Renal pelvis (tissue), 4 donors: Measurements from ENCODE around the gene STUB1. TPM values are rescaled to one million over a fixed set of nuclear protein-coding genes. Genes with fewer than 3 reads are reported as not detected.
"Not testable (repeated sequence)": the region's sequence is repeated elsewhere in the genome, so short reads cannot be mapped to it uniquely, and the experiment has no call there.

Source experiments
- DNase-seq: peaks from one replicate; pipeline ENCODE4 v3.0.0-alpha.2; 2013
- polyA plus RNA-seq, 3 donors: library from polyadenylated mRNA; unstranded; fragments of 120-200 nt; gene quantifications; one replicate each; pipeline ENCODE4 v1.2.1, GENCODE V29; 2013; ENCODE audit not compliant: insufficient read length in 3 of 3

Gene STUB1
- polyA plus RNA-seq, 3 donors = 109 to 133 (median 128) TPM

DNA sequence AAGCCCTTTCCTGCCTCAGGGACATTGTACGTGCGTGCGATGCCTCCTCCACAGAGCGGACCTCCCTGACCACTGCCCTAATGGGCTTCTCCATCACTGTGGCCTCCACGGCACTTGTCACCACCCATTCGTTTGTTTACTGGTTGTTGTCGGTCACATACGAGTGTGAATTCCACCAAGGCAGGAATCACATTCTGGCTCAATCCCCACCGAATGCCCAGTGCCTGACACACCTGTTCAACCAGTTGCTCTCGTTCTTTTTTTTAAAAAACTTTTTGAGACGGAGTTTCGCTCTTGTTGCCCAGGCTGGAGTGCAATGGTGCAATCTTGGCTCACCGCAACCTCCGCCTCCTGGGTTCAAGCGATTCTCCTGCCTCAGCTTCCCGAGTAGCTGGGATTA lies 11.0 kb downstream of the STUB1 start:
- not testable (repeated sequence) for DNase-seq

DNA sequence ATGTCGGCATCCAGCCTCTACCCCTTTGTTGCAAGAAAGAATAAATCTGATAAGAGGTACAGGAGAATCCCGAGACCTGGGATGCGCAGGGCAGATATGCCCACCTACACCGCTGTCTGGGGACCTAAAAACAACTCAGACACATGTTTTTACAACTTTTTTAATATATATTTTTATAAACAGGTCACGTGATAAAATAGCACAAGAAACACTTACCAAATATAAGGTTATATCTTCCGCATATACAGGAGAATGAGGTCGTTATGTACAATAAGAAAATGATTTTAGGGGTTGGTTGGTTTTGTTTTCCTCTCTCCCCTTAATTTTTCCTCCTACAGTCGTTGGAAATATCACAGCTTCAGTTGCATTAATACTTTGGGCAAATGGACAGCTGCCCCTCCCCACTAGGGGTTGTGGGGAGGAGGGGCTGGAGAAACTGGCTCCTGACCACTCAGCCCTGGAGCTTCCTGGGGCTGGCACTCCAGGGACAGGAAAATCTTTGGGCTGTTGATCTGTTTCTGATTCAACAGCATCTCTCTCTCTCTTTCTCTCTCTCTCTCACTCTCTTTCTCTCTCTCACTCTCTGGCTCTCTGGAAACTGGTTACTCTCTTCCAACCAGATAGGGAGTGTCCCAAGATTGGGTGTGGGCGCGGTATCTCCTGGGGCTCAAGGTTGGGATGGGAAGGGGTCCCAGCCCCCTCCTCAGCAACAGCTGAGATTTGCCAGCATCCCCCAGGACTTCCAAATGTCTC lies 12.3 kb downstream of the STUB1 start:
- DNase-seq = no peak

DNA sequence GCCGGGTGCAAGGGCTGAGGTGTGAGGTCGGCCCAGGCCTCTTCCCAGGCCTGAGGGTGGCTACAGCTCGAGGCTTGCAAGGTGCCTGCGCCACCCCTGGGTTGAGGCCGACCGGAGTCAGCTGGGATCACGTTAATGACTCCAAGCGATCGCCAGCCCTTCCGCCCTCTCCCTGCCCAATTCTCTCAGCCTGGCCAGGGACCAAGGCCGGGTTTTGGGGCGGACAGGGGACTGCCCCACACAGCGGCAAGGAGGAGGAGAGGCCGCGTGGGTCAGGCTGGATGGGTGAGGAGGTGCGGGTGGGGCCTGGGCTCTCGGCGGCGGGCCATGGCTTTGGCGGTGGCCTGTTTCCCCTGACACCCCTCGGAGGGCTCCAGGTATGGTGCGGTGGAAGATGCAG lies 13.2 kb downstream of the STUB1 start:
- DNase-seq = no peak

DNA sequence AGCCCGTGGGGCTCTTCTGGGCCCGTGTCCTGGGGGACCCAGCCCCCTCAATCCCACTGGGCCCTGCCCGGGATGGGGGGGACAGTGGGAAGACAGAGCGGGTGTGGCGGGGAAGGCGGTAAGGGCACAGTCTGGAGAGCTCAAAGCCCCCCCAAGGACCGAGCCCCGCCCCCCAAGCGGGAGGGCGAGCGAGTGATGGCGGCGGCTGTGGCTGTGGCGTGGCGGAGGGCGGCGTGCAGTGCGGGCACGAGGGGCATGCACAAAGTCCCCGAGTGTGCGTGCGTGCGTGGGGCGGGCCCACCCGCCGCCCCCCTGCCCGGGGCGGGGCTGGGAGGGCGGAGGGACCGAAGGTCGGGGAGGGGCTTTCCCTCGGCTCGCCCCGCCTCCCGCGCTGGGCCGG lies 13.6 kb downstream of the STUB1 start:
- no peak for DNase-seq

DNA sequence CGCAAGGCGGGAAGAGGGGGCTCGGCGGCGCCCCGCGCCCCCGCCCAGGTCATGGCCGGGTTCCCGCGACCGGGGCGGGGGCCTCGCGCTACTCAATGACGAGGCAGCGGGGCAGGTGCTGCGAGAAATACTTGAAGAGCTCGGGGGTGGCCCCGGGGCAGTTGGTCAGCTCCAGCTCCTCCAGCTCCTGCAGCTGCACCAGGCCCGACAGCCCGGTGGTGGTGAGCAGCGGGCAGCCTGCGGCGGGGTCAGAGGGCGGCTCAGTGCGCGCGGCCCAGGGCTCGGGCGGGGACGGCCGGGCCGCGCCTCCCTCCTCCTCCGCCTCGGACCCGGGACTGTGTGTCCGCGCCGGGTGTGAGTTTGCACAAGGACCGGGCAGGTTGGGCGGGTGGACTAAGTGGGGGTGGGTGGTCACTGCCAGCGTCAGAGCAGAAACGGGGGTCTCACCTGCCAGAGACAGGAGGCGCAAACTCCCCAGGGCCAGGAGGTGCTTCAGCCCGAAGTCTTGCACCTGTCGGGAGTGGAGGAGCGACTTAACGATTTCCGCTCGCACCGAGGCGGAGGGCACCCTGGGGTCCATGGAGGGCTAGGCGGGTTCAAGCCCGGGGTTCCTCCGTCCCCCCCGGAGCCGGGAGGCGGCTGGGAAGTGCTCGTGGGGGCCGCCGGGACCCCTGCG lies 14.1 kb downstream of the STUB1 start:
- DNase-seq = no peak

DNA sequence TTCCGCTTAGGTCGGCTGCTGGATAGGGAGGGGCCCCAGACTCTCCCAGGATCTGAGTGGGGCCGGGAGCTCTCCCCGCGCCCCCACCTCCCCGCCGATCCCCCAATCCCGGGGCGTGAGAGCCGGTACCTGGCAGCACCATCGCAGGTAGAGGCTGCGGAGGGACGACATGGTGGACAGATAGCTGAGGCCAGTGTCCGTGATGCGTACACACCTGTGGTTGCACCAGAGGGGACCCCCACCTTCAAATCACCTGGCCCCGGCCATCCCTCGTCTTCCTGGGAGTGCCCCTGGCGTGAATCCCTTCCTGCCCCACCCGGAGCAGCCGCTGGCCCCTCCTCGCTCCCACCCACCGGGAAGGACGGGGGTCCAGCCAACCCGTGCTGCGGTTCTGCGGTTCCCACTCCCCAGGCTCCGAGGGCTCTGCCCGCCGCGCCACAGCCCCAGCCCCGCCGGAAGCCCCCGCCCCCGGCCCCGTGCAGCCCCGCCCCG lies 14.7 kb downstream of the STUB1 start:
- no peak for DNase-seq

DNA sequence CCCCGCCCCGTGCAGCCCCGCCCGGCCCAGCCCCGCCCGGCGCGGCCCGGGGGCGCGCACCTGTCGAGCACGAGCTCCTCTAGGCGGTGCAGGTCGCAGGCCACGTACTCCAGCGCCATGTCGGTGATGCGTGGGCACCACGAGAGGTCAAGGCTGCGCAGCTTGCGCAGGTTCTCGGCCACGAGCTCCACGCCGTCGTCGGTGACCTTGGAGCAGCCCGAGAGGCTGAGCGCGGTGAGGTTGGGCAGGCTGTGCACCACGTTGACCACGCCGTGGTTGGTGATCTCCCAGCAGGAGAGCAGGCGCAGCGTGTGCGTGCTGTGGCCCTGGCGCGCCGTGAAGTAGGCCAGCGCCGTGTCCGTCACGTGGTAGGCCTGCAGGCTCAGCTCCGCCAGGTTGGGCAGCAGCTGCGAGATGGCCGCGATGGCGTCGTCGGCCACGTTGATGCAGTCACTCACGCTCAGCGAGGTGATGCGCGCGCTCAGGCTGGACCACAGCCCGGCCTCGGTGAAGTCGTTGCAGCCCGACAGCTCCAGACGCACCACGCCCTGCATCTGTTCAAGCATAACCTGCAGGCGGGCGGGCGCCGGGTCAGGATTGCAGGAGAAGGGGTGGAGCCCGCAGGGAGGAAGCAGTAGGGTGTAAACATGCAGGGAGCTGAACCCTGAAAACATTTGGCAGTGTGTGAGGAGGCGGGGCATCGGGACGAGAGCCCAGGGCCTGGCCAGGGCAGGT lies 15.3 kb downstream of the STUB1 start:
- no peak for DNase-seq

DNA sequence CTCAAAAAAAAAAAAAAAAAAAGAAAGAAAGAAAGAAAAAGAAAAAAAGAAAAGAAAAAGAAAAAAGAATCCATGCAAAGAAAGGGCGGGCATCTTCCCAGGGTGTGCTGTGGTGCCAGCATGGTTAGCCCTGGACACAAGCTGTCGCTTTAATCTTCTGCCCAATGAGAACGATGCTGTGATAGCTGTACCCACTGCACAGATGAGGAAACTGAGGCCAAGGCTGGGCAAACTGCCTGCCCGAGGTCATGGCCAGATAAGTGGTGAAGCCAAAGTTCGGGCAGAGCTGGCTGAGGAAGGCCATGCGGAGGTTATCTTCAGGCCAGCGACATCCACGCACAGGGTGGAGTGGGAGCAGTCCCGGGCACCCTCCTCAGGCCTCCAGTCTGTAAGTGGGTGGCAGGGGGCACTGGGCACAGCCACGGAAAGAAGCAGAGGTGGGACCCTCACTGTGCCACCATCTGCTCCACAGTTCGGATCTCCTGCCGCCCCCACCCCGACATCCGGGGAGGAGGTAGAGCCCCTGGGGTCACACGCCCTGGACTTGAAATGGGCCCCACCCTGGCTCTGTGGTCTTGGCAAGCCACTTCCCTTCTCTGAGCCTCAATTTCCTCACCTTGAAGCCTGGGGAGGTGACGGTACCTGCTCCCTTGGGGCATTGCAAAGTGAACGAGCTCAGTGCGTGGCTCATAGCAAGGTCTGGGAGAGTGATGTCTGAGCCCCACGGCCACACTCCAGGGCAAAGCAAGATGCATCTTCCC lies 18.9 kb downstream of the STUB1 start:
- DNase-seq = no peak

DNA sequence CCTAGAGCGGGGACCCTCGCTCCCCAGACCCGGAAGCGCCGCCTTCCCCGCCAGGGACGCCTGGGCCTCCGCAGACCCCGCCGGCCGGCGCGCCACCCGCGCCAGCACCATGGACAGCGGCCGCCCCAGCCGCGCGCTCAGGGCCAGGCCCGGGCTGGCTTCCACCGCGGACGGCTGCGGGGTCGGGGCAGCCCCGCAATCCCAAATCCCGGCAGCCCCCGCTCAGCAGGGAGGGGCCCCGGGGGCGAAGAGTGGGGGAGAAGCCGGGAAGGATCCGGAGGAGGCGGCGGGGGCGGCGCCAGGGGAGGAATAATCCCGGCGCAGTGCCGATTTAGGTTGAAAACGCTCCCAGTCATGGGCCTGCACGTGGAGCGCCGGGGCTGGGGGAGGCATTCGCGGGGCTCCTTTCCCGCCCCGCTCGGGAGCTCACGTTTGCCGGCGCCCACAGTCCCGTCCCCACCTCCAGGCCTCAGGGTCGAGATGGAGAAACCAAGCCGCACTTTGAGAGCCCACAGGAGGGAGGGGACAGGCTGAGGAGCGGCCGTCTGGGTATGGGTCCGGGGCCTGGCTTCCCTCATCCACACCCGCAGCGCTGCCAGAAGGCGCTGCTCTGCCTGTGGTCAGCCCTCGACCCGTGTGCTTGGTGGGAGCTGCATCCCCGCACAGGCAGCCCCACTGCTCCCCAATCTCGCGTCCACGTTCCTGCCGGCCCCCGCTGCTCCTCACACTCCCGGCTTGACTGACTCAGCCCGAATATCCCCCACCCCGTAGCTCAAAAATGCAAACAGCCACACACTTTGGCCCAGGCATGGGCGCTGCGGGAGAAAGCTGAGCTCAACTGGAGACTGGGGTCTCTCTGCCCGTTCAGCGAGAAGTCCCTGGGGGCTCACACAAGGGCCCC lies 20.7 kb downstream of the STUB1 start:
- DNase-seq = no peak

DNA sequence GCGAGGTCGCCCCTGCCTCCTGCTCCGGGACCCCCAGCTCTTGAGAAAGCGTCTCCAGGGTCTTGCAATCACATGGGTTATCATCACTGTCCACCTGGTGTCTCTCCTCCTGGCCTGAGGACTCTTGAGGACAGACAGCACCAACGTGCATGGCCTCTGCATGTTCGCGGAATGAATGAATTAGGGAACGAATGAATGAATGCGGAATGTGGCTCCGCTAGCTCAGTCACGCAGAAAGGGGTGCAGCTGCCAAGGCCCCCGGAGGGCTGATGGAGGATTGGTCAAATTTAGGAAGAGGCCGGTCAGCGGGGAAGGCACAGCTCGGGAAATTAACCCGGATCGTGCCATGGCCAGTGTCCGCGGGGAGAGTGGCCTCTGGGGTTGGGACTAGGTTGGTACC lies 22.1 kb downstream of the STUB1 start:
- DNase-seq = no peak

DNA sequence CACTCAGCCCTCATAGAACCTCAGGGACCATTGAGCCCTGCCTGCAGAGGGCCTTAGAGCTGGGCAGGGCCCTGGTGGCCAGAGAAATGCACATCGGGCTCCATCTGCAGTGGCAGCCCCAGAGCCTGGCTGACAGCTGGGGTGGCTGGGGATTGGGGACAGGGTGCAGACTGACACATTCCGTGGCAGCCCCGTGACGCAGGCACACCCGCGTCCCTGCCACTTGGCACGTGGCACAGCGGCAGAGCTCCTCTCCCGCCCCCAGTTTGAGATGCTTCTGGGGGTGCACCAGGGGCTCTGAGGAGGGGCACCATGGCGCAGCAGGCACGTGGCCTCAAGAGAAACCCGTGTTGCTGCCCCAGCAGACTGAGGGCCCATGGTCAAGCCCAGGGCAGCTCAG lies 23.2 kb downstream of the STUB1 start:
- no peak for DNase-seq

DNA sequence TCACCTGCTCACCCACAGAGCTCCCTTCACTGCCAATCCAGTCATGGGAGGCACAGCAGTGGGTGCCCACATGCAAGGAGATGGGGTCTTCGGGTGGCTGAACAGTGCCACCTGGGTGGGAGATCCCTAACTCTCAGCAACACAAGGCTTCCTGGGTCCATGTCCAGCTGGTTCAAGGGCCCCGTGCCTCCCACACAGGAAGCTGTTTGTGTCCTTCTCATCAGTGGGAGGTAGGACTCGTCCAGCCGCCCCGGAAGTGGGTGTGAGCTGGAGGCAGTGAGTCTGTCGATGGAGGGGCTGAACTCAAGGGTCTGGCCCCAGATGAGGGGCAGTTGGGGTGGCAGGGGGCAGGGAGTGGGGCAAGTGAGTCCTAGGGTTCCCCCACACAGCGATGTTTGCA lies 23.8 kb downstream of the STUB1 start:
- DNase-seq = no peak

DNA sequence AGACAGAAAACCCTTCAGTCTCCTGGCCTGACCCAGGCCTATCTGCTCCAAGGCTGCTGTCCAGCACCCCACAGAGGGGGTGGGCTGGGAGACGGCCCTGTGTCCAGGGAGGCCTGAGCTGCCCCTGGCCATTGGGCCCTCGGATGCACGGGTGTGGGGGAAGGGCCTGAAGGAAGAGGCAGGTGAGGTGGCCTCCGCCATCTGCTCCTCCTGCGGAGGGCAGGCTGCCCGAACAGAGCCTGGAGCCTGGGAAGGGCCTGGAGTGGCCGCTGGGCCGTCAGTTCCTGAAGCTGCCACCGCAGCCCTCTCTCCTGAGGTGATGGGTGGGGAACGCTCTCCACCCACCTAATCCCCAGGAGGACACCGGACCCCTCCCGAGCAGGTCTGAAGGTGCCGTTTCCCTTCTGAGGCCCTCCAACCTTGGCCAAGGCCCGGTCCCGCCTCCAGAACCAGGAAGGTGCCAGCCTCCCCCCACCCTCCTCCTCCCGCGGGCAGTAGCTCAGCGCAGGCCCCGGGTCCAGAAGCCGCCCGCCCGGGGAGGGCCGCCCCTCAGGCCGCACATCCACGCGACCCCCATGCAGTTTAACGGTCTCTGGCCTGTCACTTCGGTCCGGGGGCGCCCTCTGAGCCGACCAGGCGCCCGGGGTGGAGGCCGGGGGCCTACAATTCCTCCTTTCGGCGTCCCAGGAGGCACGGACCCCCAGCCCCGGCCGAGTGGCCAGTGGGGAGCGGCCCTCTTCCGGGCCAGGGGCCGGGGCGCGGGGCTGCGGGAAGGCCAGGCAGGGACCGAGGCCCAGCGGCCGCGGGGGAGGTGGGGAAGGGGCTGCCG lies 24.6 kb downstream of the STUB1 start:
- no peak for DNase-seq

DNA sequence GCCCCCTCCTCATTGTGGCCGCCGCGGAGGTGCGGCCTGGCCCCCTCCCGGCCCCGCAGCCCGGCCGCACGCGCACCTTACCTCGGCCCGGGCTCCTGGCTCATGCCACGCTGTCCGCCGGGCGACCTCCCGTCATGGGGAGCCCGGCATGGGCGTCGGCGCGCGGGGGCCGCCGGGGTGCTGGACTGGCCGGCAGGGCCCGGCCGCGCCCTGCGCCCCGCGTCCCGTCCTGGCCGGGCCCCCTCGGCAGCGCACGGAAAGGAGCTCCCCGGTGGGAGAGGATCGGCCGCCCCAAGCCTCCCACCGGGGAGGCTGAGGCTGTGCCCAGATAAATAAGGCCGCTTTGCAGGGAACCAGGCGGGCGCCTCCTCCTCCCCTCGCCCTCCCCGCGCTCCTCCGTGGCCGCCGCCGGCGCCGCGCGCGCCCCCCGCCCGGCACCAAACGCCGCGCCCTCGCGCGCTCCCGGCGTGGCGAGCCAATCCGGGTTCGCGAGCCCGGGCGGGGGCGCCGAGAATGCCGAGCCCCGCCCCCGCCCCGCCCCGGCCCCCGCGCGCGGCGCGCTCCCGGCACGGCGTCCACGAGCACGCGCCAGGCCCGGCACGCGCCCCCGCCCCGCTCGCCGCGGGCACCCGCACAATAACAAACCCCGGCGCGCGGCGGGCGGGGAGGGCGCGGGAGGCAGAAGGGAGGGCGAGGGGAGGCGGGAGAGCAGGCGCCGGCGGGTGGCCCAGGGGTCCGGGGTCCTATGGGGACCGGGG lies 25.4 kb downstream of the STUB1 start, which contains the start of gene FBXL16:
TSS of gene FBXL16 (minus strand) at position 371 of the 758 bp plus-strand sequence. CDS start 8,396 bp downstream, outside the sequence.
- DNase-seq = no peak

DNA sequence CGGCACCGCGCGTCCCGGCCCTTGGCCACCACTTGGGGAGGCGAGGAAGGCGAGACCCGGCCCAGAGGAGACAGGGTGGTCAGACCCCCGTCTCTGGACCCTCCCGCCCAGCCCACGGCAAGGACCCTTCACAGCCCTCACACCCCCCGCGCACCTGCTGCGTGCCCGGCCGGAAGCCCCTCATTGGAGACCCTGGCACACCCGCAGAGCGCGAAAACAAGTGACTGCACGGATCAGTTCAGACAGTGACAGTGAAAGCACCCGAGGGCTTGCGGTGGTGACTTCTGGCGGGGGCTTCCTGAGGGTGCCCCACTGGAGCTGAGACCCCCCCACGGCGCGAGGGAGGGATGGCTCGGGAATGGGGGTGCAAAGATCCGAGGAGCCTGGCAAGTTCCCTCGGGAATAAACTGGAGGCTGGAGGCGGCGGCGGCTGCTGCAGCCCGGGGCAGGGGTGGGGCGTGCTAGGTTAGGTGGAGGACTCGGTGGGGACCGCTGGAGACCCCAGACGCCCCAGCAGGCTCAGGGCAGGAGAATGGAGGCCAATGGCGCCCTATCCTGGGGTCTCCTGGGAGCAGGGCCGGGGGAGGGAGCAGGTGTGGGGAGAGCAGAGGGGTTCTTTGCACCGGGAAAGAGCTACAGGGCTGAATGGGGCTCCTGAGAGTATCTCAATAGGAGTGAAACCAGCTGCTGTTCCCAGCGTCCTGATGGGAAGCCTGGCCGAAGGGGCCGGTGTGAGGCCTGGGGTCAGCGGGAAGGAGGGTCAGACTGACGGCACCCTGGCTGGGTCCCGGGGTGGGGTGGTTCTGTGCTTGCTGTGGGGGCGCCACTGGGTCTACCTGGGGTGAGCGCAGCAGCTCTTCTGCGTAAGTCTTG lies 26.2 kb downstream of the STUB1 start:
- no peak for DNase-seq

DNA sequence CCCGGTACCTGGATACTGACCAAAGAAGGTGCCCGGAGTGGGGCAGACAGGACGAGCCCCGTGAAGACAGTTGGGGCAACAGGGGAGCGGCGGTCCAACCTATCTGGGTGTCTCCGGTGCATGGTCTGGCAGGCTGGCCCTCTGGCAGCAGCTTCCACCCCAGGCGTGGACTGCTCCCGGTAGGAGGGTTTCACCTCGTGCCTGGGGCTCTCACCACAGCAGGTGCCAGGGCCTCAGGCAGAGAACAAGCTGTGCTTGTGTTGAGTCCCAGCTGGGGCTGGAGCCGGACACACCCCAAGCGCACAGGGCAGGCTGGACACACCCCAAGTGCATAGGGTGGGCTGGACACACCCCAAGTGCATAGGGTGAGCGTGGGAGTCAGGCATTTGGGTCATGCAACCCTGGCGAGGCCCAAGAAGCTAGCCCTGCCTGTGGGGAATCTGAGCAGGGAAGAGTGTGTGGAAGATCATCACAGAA lies 26.9 kb downstream of the STUB1 start:
- no peak for DNase-seq

DNA sequence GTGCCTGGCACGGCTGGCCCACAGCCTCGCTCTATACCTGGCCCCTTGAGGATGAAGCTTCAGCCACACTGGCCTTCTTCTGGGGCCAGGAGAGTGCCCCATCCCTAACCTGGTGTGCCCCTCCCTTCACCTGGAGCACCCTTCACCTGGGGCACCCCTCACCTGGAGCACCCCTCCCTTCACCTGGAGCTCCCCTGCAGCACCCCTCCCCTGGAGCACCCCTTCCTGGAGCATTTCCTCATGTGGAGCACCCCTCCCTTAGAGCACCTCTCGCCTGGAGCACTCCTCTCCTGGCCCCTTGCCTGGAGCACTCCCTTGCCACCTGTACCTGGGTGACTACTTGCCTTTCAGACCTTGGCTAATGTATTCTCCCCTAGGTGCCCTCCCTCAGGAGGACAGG lies 27.8 kb downstream of the STUB1 start:
- DNase-seq = no peak

DNA sequence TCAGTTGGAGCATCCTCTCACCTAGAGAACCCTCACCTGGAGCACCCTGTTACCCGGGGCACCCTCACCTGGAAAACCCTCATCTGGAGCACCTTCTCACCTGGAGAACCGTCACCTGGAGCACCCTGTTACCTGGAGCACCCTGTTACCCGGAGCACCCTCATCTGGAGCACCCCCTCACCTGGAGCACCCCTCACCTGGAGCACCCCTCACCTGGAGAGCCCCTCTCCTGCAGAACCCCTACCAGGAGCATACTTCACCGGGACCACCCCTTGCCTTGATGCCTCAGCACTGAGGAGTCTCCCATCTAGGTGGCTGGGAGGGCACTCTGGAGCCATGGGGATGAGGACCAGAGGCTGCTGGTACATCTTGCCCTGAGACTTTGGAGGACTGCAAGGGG lies 28.7 kb downstream of the STUB1 start:
- DNase-seq = no peak
